Suprapubic skin (tissue), 4 donors: ENCODE results near the gene ILDR2. TPM values are rescaled to one million over a fixed set of nuclear protein-coding genes. Genes with fewer than 3 reads are reported as not detected.

Experiments used
- DNase-seq, 2 donors: peaks; one replicate each; pipeline ENCODE4 v3.0.0-alpha.2; 2019; ENCODE audit warnings: low spot score in 2 of 2
- H3K27ac ChIP-seq: fragments of 200-600 bp; sonication (generic); one replicate; pipeline ENCODE4 v1.5.1; 2019
- H3K27me3 ChIP-seq: fragments of 200-600 bp; sonication (generic); one replicate; pipeline ENCODE4 v1.5.1; 2019
- H3K36me3 ChIP-seq: fragments of 200-600 bp; sonication (generic); one replicate; pipeline ENCODE4 v1.5.1; 2019
- H3K4me1 ChIP-seq: fragments of 200-600 bp; sonication (generic); one replicate; pipeline ENCODE4 v1.5.1; 2019
- H3K4me3 ChIP-seq: fragments of 200-600 bp; sonication (generic); one replicate; pipeline ENCODE4 v1.5.1; 2019; ENCODE audit warnings: mild to moderate bottlenecking
- H3K9me3 ChIP-seq: fragments of 200-600 bp; sonication (generic); one replicate; pipeline ENCODE4 v1.5.1; 2019
- EP300 ChIP-seq: sonication (generic); formaldehyde crosslinking; IDR thresholded peaks from one replicate; pipeline ENCODE4 v1.6.1; 2017; ENCODE audit warnings: antibody characterized with exemption
- POLR2A ChIP-seq, 2 donors: fragments of 450-650 bp; IDR thresholded peaks; one replicate each; pipeline ENCODE4 v1.6.1; 2017; ENCODE audit warnings: antibody characterized with exemption in 2 of 2, mild to moderate bottlenecking in 2 of 2, moderate library complexity in 2 of 2
- POLR2AphosphoS5 ChIP-seq, 3 donors: sonication (generic); formaldehyde crosslinking; IDR thresholded peaks; one replicate each; pipeline ENCODE4 v1.6.1; 2017; ENCODE audit warnings: antibody characterized with exemption in 3 of 3
- WGBS: methylation state at CpG from one replicate; pipeline ENCODE4 v1.1.5; 2018; 5-methylcytosine and 5-hydroxymethylcytosine counted together
- total RNA-seq, 4 donors: library from RNA; depleted of rRNA; stranded (reverse); fragments of >200 nt; gene quantifications; one replicate each; pipeline ENCODE4 v1.1.0, GENCODE V29; 2016
- TF ChIP-seq, protein P1 (sequence below), 2 donors: fragments of 200-600 bp in 1 of 2; fragments of 450-650 bp in 1 of 2; sonication (generic) in 1 of 2; IDR thresholded peaks; one replicate each; pipeline ENCODE4 v1.5.1; 2016 to 2019; ENCODE audit warnings: antibody characterized with exemption in 2 of 2, mild to moderate bottlenecking in 1 of 2, moderate library complexity in 1 of 2

Gene ILDR2
- total RNA-seq, 4 donors from 2014 or later, result 0.47 to 0.70 (median 0.48) TPM; not detected in 1

DNA sequence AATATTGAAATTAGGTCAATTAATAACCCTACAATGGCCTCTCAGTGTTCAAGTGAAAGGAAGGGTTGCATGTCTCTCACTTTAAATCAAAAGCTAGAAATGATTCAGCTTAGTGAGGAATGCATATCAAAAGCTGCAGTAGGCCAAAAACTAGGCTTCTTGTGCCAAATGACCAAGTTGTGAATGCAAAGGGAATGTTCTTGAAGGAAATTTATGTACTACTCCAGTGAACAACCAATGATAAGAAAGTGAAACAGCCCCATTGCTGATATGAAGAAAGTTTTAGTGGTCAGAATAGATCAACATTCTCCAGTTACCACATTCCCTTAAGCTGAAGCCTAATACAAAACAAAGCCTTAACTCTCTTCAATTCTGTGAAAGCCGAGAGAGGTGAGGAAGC is 23.7 kb upstream of the ILDR2 start:
- Histone ChIP-seq H3K36me3 (no peaks in the 10 kb centered on the region), H3K4me3 (no peak overlapping the region), H3K27ac (no peak overlapping the region), H3K27me3 (no peaks in the 10 kb centered on the region), H3K4me1 (no peaks in the 10 kb centered on the region), H3K9me3 (peaks cover 5% of the 10 kb centered on the region)
- DNase-seq, result no peak
- TF ChIP-seq POLR2A (IDR thresholded peaks at IDR 0.05), result no peak
- no peak for TF ChIP-seq EP300
- no peak for TF ChIP-seq POLR2AphosphoS5 (IDR thresholded peaks at IDR 0.05)
- TF ChIP-seq, protein P1, sequence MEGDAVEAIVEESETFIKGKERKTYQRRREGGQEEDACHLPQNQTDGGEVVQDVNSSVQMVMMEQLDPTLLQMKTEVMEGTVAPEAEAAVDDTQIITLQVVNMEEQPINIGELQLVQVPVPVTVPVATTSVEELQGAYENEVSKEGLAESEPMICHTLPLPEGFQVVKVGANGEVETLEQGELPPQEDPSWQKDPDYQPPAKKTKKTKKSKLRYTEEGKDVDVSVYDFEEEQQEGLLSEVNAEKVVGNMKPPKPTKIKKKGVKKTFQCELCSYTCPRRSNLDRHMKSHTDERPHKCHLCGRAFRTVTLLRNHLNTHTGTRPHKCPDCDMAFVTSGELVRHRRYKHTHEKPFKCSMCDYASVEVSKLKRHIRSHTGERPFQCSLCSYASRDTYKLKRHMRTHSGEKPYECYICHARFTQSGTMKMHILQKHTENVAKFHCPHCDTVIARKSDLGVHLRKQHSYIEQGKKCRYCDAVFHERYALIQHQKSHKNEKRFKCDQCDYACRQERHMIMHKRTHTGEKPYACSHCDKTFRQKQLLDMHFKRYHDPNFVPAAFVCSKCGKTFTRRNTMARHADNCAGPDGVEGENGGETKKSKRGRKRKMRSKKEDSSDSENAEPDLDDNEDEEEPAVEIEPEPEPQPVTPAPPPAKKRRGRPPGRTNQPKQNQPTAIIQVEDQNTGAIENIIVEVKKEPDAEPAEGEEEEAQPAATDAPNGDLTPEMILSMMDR (IDR thresholded peaks at IDR 0.05), result no peak
- 94% methylated on average over 1 of the region's 1 CpG for WGBS

DNA sequence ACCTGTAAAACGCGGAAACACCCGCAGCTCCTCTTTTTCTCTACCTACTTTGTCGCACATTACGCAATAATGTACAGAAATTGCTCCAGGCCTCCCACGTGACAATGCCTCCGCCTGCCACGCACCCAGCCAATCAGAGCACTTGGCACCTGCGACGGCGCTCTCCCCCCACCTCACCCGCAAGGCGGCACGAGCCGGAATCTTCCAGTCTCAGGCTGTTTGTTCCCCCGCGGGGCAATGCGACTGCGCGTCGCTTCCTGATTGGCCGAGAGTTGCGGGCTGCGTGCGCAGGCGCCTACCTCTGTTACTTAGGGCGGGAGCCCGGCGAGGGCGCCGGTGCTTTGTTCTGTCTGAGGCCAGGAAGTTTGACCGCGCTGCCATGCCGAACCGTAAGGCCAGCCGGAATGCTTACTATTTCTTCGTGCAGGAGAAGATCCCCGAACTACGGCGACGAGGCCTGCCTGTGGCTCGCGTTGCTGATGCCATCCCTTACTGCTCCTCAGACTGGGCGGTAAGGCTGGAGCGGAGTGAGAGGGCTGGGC is 13.7 kb upstream of the ILDR2 start, which contains the start of gene MAEL:
Gene MAEL, plus strand, starts transcription at position 307 of the 542 bp plus-strand sequence. Its CDS starts 73 bp downstream, at position 380.
- Histone ChIP-seq H3K4me3 (no peak within 1 kb of the TSS), H3K27me3 (no peaks in the 10 kb centered on the region), H3K27ac (no peak within 1 kb of the TSS), H3K9me3 (no peaks in the 10 kb centered on the region), H3K36me3 (no peaks in the 10 kb centered on the region), H3K4me1 (no peaks in the 10 kb centered on the region)
- 90% methylated on average over 33 of the region's 45 CpGs for WGBS
- TF ChIP-seq POLR2AphosphoS5 (IDR thresholded peaks at IDR 0.05), result no peak
- no peak for TF ChIP-seq POLR2A (IDR thresholded peaks at IDR 0.05)
- TF ChIP-seq, protein P1 (IDR thresholded peaks at IDR 0.05), result no peak
- no peak for TF ChIP-seq EP300
- no peak for DNase-seq

DNA sequence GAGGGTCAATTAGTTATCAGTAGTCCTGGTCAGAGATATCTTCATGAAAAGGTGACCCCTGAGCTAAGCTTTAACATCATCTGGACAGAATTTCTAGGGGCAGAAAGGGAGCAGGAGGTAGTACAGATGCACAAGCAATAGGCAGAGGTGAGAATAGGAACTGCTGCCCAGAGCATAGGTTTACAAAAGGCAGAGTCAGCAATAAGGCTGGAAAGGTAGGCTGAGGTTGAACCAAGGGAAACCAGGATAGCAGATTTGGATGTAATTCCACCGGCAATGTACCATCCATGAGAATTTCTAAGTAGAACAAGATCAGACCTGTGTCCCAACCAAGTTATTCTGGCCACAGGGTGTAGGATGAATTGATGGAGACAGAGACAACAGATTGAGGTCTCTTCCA is 6.2 kb upstream of the ILDR2 start:
- H3K27me3 ChIP-seq, result no peaks in the 10 kb centered on the region
- H3K4me3 ChIP-seq, result no peak overlapping the region
- H3K27ac ChIP-seq, result no peak overlapping the region
- H3K4me1 ChIP-seq, result no peaks in the 10 kb centered on the region
- DNase-seq, result no peak
- no peaks in the 10 kb centered on the region for H3K9me3 ChIP-seq
- TF ChIP-seq, protein P1 (IDR thresholded peaks at IDR 0.05), result no peak
- H3K36me3 ChIP-seq, result no peaks in the 10 kb centered on the region
- 73% methylated on average over 1 of the region's 1 CpG for WGBS

- H3K36me3 ChIP-seq, result no peaks in the 10 kb centered on the region
- H3K27me3 ChIP-seq, result no peaks in the 10 kb centered on the region
- H3K9me3 ChIP-seq, result no peaks in the 10 kb centered on the region
- no peak for TF ChIP-seq EP300
- DNase-seq, result no peak
- H3K27ac ChIP-seq, result no peak overlapping the region
- H3K4me3 ChIP-seq, result no peak overlapping the region
- H3K4me1 ChIP-seq, result peaks cover 5% of the 10 kb centered on the region
- WGBS, result 79% methylated on average over 3 of the region's 3 CpGs
Measured at GRCh38 chr1:166980818-166981217, 5.5 kb upstream of the ILDR2 start.

- Histone ChIP-seq H3K4me3 (no peak overlapping the region), H3K4me1 (peaks cover 6% of the 10 kb centered on the region), H3K27ac (no peak overlapping the region), H3K9me3 (no peaks in the 10 kb centered on the region), H3K36me3 (no peaks in the 10 kb centered on the region), H3K27me3 (no peaks in the 10 kb centered on the region)
- 76% methylated on average over 1 of the region's 1 CpG for WGBS
- DNase-seq, result no peak
- TF ChIP-seq POLR2A (IDR thresholded peaks at IDR 0.05) (no peak), POLR2AphosphoS5 (IDR thresholded peaks at IDR 0.05) (no peak), EP300 (no peak)
- TF ChIP-seq, protein P1 (IDR thresholded peaks at IDR 0.05), result no peak
Measured at GRCh38 chr1:166980383-166980782, 5.0 kb upstream of the ILDR2 start.

DNA sequence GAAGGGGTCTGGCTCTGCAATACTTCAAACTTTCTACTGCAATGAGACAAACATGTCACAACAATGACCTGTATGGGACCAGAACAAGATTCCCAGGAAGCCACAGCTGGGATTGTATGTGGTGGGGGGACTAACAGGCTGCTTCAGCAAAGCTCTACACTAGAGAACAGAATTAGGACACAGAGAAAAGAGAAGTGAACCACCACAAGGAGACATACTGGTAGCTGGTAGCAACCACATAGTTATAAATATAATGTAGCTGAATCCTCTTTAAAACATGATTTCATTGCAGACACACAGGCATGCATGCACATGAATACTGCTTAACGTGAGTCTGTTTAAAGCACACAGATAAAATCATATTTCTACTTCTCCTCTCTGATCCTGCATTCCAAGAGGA is 3.5 kb upstream of the ILDR2 start:
- WGBS, result 17% methylated on average over 1 of the region's 1 CpG
- H3K4me1 ChIP-seq, result peaks cover 14% of the 10 kb centered on the region
- H3K4me3 ChIP-seq, result no peak overlapping the region
- H3K9me3 ChIP-seq, result no peaks in the 10 kb centered on the region
- peaks cover 9% of the 10 kb centered on the region for H3K27me3 ChIP-seq
- TF ChIP-seq POLR2A (IDR thresholded peaks at IDR 0.05) (no peak), POLR2AphosphoS5 (IDR thresholded peaks at IDR 0.05) (no peak), EP300 (no peak)
- TF ChIP-seq, protein P1 (IDR thresholded peaks at IDR 0.05), result no peak
- no peaks in the 10 kb centered on the region for H3K36me3 ChIP-seq
- no peak overlapping the region for H3K27ac ChIP-seq
- DNase-seq, result no peak
